ENCODE measurements around the gene GPC5.

GPC5 gene

GRCh38 chr13:92136449-92137155 is 738.2 kb downstream of the GPC5 start:
- peaks cover 3% of the 10 kb centered on the region for H3K9me3 Mint-ChIP-seq
- H3K27me3 Mint-ChIP-seq = no peaks in the 10 kb centered on the region
- DNase-seq (ENCODE audit: low spot score in 2 of 2) (no peak), ATAC-seq (ENCODE audit: low read depth) (no peak)
- H3K36me3 Mint-ChIP-seq = no peaks in the 10 kb centered on the region
- no peak overlapping the region for H3K27ac Mint-ChIP-seq
- H3K4me3 Mint-ChIP-seq = no peak overlapping the region
- no peaks in the 10 kb centered on the region for H3K4me1 Mint-ChIP-seq

GRCh38 chr13:92137520-92137919 is 739.1 kb downstream of the GPC5 start:
- Mint-ChIP-seq H3K27ac (no peak overlapping the region), H3K9me3 (peaks cover 4% of the 10 kb centered on the region), H3K27me3 (no peaks in the 10 kb centered on the region), H3K4me3 (no peak overlapping the region), H3K4me1 (no peaks in the 10 kb centered on the region), H3K36me3 (no peaks in the 10 kb centered on the region)
- ATAC-seq (ENCODE audit: low read depth) = no peak
- DNase-seq (ENCODE audit: low spot score in 2 of 2) = no peak

- ATAC-seq (ENCODE audit: low read depth) (no peak), DNase-seq (ENCODE audit: low spot score in 2 of 2) (no peak)
- no peaks in the 10 kb centered on the region for H3K27me3 Mint-ChIP-seq
These were observed 745.3 kb downstream of the GPC5 start for GRCh38 chr13:92143766-92144165.

GRCh38 chr13:92150606-92151005 is 752.2 kb downstream of the GPC5 start:
- ATAC-seq (ENCODE audit: low read depth) (no peak), DNase-seq (ENCODE audit: low spot score in 2 of 2) (no peak)
- H3K4me1 Mint-ChIP-seq = no peaks in the 10 kb centered on the region
- no peaks in the 10 kb centered on the region for H3K27me3 Mint-ChIP-seq
- peaks cover 3% of the 10 kb centered on the region for H3K9me3 Mint-ChIP-seq
- H3K36me3 Mint-ChIP-seq = no peaks in the 10 kb centered on the region
- no peak overlapping the region for H3K4me3 Mint-ChIP-seq
- no peak overlapping the region for H3K27ac Mint-ChIP-seq

More at GRCh38 chr13:92143766-92144165, 745.3 kb downstream of the GPC5 start:
- peaks cover 5% of the 10 kb centered on the region for H3K9me3 Mint-ChIP-seq
- no peak overlapping the region for H3K4me3 Mint-ChIP-seq
- H3K36me3 Mint-ChIP-seq = no peaks in the 10 kb centered on the region
- no peaks in the 10 kb centered on the region for H3K4me1 Mint-ChIP-seq
- H3K27ac Mint-ChIP-seq = no peak overlapping the region

GRCh38 chr13:92158346-92158745 is 759.9 kb downstream of the GPC5 start:
- H3K27ac Mint-ChIP-seq = no peak overlapping the region
- H3K9me3 Mint-ChIP-seq = peaks cover 4% of the 10 kb centered on the region
- H3K4me1 Mint-ChIP-seq = no peaks in the 10 kb centered on the region
- H3K36me3 Mint-ChIP-seq = no peaks in the 10 kb centered on the region
- no peak overlapping the region for H3K4me3 Mint-ChIP-seq
- DNase-seq (ENCODE audit: low spot score in 2 of 2) (no peak), ATAC-seq (ENCODE audit: low read depth) (no peak)
- H3K27me3 Mint-ChIP-seq = no peaks in the 10 kb centered on the region

- Mint-ChIP-seq H3K27me3 (no peaks in the 10 kb centered on the region), H3K36me3 (no peaks in the 10 kb centered on the region), H3K27ac (no peak overlapping the region), H3K4me3 (no peak overlapping the region), H3K9me3 (peaks cover 3% of the 10 kb centered on the region), H3K4me1 (no peaks in the 10 kb centered on the region)
- no peak for ATAC-seq (ENCODE audit: low read depth)
- DNase-seq (ENCODE audit: low spot score in 2 of 2) = no peak
These were observed 766.4 kb downstream of the GPC5 start for GRCh38 chr13:92164822-92165221.

GRCh38 chr13:92172191-92172590 is 773.8 kb downstream of the GPC5 start:
- no peak for DNase-seq (ENCODE audit: low spot score in 2 of 2)
- no peak for ATAC-seq (ENCODE audit: low read depth)
- no peak overlapping the region for H3K4me3 Mint-ChIP-seq
- H3K27me3 Mint-ChIP-seq = no peaks in the 10 kb centered on the region
- no peaks in the 10 kb centered on the region for H3K4me1 Mint-ChIP-seq
- no peak overlapping the region for H3K27ac Mint-ChIP-seq
- H3K9me3 Mint-ChIP-seq = peaks cover 2% of the 10 kb centered on the region
- no peaks in the 10 kb centered on the region for H3K36me3 Mint-ChIP-seq

GRCh38 chr13:92173254-92173653 is 774.8 kb downstream of the GPC5 start:
- Mint-ChIP-seq H3K27me3 (no peaks in the 10 kb centered on the region), H3K9me3 (peaks cover 2% of the 10 kb centered on the region), H3K4me3 (no peak overlapping the region), H3K4me1 (no peaks in the 10 kb centered on the region), H3K36me3 (no peaks in the 10 kb centered on the region), H3K27ac (no peak overlapping the region)
- ATAC-seq (ENCODE audit: low read depth) = no peak
- no peak for DNase-seq (ENCODE audit: low spot score in 2 of 2)

GRCh38 chr13:92175330-92175729 is 776.9 kb downstream of the GPC5 start:
- DNase-seq (ENCODE audit: low spot score in 2 of 2) (no peak), ATAC-seq (ENCODE audit: low read depth) (no peak)
- no peak overlapping the region for H3K27ac Mint-ChIP-seq
- H3K4me3 Mint-ChIP-seq = no peak overlapping the region
- no peaks in the 10 kb centered on the region for H3K27me3 Mint-ChIP-seq
- no peaks in the 10 kb centered on the region for H3K36me3 Mint-ChIP-seq
- H3K9me3 Mint-ChIP-seq = peaks cover 2% of the 10 kb centered on the region
- H3K4me1 Mint-ChIP-seq = no peaks in the 10 kb centered on the region

GRCh38 chr13:92177966-92178365 is 779.5 kb downstream of the GPC5 start:
- no peaks in the 10 kb centered on the region for H3K36me3 Mint-ChIP-seq
- no peaks in the 10 kb centered on the region for H3K9me3 Mint-ChIP-seq
- no peak overlapping the region for H3K27ac Mint-ChIP-seq
- H3K27me3 Mint-ChIP-seq = no peaks in the 10 kb centered on the region
- no peak for ATAC-seq (ENCODE audit: low read depth)
- no peak for DNase-seq (ENCODE audit: low spot score in 2 of 2)
- no peaks in the 10 kb centered on the region for H3K4me1 Mint-ChIP-seq
- H3K4me3 Mint-ChIP-seq = no peak overlapping the region

GRCh38 chr13:92179223-92179622 is 780.8 kb downstream of the GPC5 start:
- DNase-seq (ENCODE audit: low spot score in 2 of 2) = no peak
- no peaks in the 10 kb centered on the region for H3K9me3 Mint-ChIP-seq
- H3K4me3 Mint-ChIP-seq = no peak overlapping the region
- no peaks in the 10 kb centered on the region for H3K27me3 Mint-ChIP-seq
- no peak for ATAC-seq (ENCODE audit: low read depth)
- no peak overlapping the region for H3K27ac Mint-ChIP-seq
- H3K4me1 Mint-ChIP-seq = no peaks in the 10 kb centered on the region
- no peaks in the 10 kb centered on the region for H3K36me3 Mint-ChIP-seq

GRCh38 chr13:92187378-92187989 is 789.1 kb downstream of the GPC5 start:
- Mint-ChIP-seq H3K36me3 (no peaks in the 10 kb centered on the region), H3K27ac (no peak overlapping the region), H3K27me3 (no peaks in the 10 kb centered on the region), H3K9me3 (peaks cover 2% of the 10 kb centered on the region), H3K4me3 (no peak overlapping the region), H3K4me1 (no peaks in the 10 kb centered on the region)
- DNase-seq (ENCODE audit: low spot score in 2 of 2) (peak in 1 of 2 donors; percentile 2), ATAC-seq (ENCODE audit: low read depth) (no peak)

- no peaks in the 10 kb centered on the region for H3K4me1 Mint-ChIP-seq
- H3K27me3 Mint-ChIP-seq = no peaks in the 10 kb centered on the region
- no peaks in the 10 kb centered on the region for H3K36me3 Mint-ChIP-seq
- H3K4me3 Mint-ChIP-seq = no peak overlapping the region
- peaks cover 2% of the 10 kb centered on the region for H3K9me3 Mint-ChIP-seq
- no peak for DNase-seq (ENCODE audit: low spot score in 2 of 2)
- H3K27ac Mint-ChIP-seq = no peak overlapping the region
- ATAC-seq (ENCODE audit: low read depth) = no peak
These were observed 790.2 kb downstream of the GPC5 start for GRCh38 chr13:92188574-92188973.

- H3K4me3 Mint-ChIP-seq = no peak overlapping the region
- DNase-seq (ENCODE audit: low spot score in 2 of 2) = no peak
These were observed 798.3 kb downstream of the GPC5 start for GRCh38 chr13:92196591-92197256.

More at GRCh38 chr13:92196591-92197256, 798.3 kb downstream of the GPC5 start:
- no peaks in the 10 kb centered on the region for H3K9me3 Mint-ChIP-seq
- ATAC-seq (ENCODE audit: low read depth) = no peak
- H3K36me3 Mint-ChIP-seq = no peaks in the 10 kb centered on the region
- no peak overlapping the region for H3K27ac Mint-ChIP-seq
- no peaks in the 10 kb centered on the region for H3K4me1 Mint-ChIP-seq
- no peaks in the 10 kb centered on the region for H3K27me3 Mint-ChIP-seq
